Chondrocyte (in vitro differentiated cells): ENCODE data around the gene CDHR5. TPM values are rescaled to one million over a fixed set of nuclear protein-coding genes. Genes with fewer than 3 reads are reported as not detected.

ENCODE experiments used
- DNase-seq: peaks from one replicate; pipeline ENCODE4 v3.0.0; 2021; ENCODE audit warnings: mixed read lengths, low spot score
- H3K27ac Mint-ChIP-seq: one replicate; pipeline ENCODE4 v1.8.0; 2021; ENCODE audit warnings: mild to moderate bottlenecking, moderate library complexity, mixed read lengths; ENCODE audit not compliant: unreplicated experiment
- H3K27me3 Mint-ChIP-seq: 2 replicates; pipeline ENCODE4 v1.8.0; 2021; ENCODE audit warnings: low read depth, mixed read lengths
- H3K36me3 Mint-ChIP-seq: 2 replicates; pipeline ENCODE4 v1.8.0; 2021; ENCODE audit warnings: low read depth, mixed read lengths
- H3K4me1 Mint-ChIP-seq: 2 replicates; pipeline ENCODE4 v1.8.0; 2021; ENCODE audit warnings: low read depth, mild to moderate bottlenecking, mixed read lengths
- H3K4me3 Mint-ChIP-seq: one replicate; pipeline ENCODE4 v1.8.0; 2021; ENCODE audit warnings: mild to moderate bottlenecking, moderate library complexity, mixed read lengths; ENCODE audit not compliant: unreplicated experiment
- H3K9me3 Mint-ChIP-seq: 2 replicates; pipeline ENCODE4 v1.8.0; 2021; ENCODE audit warnings: low read depth, mixed read lengths
- total RNA-seq: library from RNA; stranded (reverse); gene quantifications from 3 replicates; pipeline ENCODE4 v1.2.1, GENCODE V29; 2021
- TF ChIP-seq, protein P1 (sequence below): fragments of 200-600 bp; sonication (generic); IDR thresholded peaks from 2 replicates; pipeline ENCODE4 v1.5.0; 2021; ENCODE audit warnings: antibody characterized with exemption, mild to moderate bottlenecking, moderate library complexity

The CDHR5 gene
- total RNA-seq, 1 donor from 2014 or later: not detected

DNA sequence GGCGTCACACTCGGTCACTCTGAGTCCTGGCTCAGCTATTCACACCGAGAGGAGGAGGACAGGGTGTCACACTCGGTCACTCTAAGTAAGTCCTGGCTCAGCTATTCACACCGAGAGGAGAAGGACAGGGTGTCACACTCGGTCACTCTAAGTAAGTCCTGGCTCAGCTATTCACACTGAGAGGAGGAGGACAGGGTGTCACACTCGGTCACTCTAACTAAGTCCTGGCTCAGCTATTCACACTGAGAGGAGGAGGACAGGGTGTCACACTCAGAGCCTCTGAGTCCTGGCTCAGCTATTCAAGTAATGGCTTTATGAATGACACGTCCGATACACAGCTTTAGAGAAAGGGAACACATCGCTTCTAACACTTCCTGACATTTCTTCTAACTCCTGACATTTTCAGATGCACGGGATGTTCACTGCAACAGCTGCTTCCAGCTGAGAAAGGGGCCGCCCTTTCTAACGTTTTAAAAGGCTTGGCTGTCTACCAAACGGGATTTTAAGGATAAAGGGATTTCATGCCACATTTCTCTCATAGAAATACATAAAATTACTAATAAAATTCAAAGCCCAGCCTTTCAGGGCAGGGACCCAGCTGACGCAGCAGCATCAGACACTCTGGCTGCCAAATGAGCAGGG lies 40.4 kb upstream of the CDHR5 start:
- H3K4me3 Mint-ChIP-seq: no peak overlapping the region
- H3K36me3 Mint-ChIP-seq: peaks cover 13% of the 10 kb centered on the region
- H3K27me3 Mint-ChIP-seq: no peaks in the 10 kb centered on the region
- no peak for DNase-seq
- TF ChIP-seq, protein P1, sequence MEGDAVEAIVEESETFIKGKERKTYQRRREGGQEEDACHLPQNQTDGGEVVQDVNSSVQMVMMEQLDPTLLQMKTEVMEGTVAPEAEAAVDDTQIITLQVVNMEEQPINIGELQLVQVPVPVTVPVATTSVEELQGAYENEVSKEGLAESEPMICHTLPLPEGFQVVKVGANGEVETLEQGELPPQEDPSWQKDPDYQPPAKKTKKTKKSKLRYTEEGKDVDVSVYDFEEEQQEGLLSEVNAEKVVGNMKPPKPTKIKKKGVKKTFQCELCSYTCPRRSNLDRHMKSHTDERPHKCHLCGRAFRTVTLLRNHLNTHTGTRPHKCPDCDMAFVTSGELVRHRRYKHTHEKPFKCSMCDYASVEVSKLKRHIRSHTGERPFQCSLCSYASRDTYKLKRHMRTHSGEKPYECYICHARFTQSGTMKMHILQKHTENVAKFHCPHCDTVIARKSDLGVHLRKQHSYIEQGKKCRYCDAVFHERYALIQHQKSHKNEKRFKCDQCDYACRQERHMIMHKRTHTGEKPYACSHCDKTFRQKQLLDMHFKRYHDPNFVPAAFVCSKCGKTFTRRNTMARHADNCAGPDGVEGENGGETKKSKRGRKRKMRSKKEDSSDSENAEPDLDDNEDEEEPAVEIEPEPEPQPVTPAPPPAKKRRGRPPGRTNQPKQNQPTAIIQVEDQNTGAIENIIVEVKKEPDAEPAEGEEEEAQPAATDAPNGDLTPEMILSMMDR: no peak
- peaks cover 11% of the 10 kb centered on the region for H3K4me1 Mint-ChIP-seq
- H3K27ac Mint-ChIP-seq: no peak overlapping the region
- no peaks in the 10 kb centered on the region for H3K9me3 Mint-ChIP-seq

DNA sequence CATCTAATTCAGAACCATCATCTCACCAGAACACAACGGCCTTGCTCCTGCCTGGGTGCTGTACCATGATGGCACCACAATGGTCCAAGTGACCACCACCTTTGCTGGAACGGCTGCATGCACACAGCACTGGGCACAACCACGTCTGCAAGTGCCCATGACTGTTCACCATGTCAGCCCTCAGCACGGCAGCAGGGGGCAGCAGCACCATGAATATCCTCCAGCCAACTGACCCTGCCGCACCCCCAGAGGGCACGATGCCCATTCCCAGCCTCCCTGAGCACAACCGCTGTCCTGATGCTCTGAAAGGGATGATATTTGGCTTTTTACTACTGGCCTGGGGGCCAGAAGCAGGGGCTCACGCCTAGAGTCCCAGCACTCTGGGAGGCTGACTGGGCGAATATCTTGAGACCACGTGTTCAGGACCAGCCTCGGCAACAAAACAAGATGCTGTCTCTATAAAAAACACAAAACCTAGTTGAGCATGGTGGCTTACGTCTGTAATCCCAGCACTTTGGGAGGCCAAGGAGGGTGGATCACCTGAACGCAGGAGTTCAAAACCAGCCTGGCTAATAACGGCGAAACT lies 38.0 kb upstream of the CDHR5 start:
- Mint-ChIP-seq H3K9me3 (no peaks in the 10 kb centered on the region), H3K27me3 (no peaks in the 10 kb centered on the region), H3K4me3 (no peak overlapping the region), H3K27ac (no peak overlapping the region), H3K36me3 (peaks cover 9% of the 10 kb centered on the region), H3K4me1 (peaks cover 11% of the 10 kb centered on the region)
- DNase-seq: no peak
- TF ChIP-seq, protein P1: peak; percentile 90

- Mint-ChIP-seq H3K4me3 (no peak overlapping the region), H3K4me1 (peaks cover 7% of the 10 kb centered on the region), H3K27me3 (no peaks in the 10 kb centered on the region), H3K27ac (no peak overlapping the region), H3K9me3 (no peaks in the 10 kb centered on the region), H3K36me3 (peaks cover 9% of the 10 kb centered on the region)
- no peak for DNase-seq
- TF ChIP-seq, protein P1: no peak
These were observed 36.1 kb upstream of the CDHR5 start for GRCh38 chr11:660681-661444.

DNA sequence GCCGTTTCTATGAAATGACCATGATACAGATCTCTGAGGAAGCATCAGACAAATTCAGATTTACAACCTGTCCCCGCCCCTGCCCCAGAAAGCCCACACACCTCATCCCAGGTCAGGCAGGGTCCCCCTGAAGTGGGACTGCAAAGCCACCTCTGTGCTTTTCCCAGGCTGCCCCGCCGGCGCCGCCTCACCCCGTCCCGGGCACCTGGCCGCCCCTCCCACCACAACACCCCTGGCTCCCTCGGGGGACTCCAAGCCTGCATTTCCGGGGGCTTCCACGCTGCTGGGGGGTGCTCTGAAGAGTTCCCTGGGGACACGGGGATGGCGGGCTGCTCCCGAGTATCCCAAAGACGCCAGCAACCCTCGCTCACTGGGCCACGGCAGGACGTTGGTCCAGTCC lies 35.5 kb upstream of the CDHR5 start:
- Mint-ChIP-seq H3K4me3 (no peak overlapping the region), H3K9me3 (no peaks in the 10 kb centered on the region), H3K27me3 (no peaks in the 10 kb centered on the region), H3K36me3 (peaks cover 7% of the 10 kb centered on the region), H3K4me1 (peaks cover 1% of the 10 kb centered on the region), H3K27ac (no peak overlapping the region)
- TF ChIP-seq, protein P1: no peak
- no peak for DNase-seq

GRCh38 chr11:659532-660085 lies 34.9 kb upstream of the CDHR5 start:
- Mint-ChIP-seq H3K4me1 (no peaks in the 10 kb centered on the region), H3K4me3 (no peak overlapping the region), H3K36me3 (peaks cover 7% of the 10 kb centered on the region), H3K9me3 (no peaks in the 10 kb centered on the region), H3K27ac (no peak overlapping the region), H3K27me3 (no peaks in the 10 kb centered on the region)
- TF ChIP-seq, protein P1: no peak
- no peak for DNase-seq
